Choroid plexus epithelial cell (primary cell): ENCODE results near the gene CSAD.

Experiments used
- DNase-seq: peaks from one replicate; pipeline ENCODE4 v3.0.0-alpha.2; 2010; ENCODE audit warnings: low read depth
- H3K4me3 ChIP-seq: 2 replicates; pipeline ENCODE4 v1.5.1; 2011; ENCODE audit warnings: low read depth, mild to moderate bottlenecking, control low read depth, low read length, moderate library complexity
- CTCF ChIP-seq: conservative IDR thresholded peaks from 2 replicates; pipeline ENCODE4 v1.5.1; 2011; ENCODE audit warnings: low read depth, mild to moderate bottlenecking, control low read depth, inconsistent platforms, low read length, moderate library complexity

Gene CSAD

GRCh38 chr12:53221203-53222080 lies 40.7 kb upstream of the CSAD start:
- TF ChIP-seq CTCF = peak; percentile 7
- peak; percentile 58 for DNase-seq
- H3K4me3 ChIP-seq = peak overlapping the region; percentile 81

GRCh38 chr12:53220694-53221202 lies 40.0 kb upstream of the CSAD start:
- H3K4me3 ChIP-seq = peak overlapping the region; percentile 81
- no peak for TF ChIP-seq CTCF
- peak; percentile 97 for DNase-seq

- DNase-seq = peak; percentile 90
- no peak for TF ChIP-seq CTCF
- H3K4me3 ChIP-seq = peak overlapping the region; percentile 81
These were observed 39.4 kb upstream of the CSAD start for GRCh38 chr12:53219956-53220693.

- DNase-seq = peak; percentile 60
- TF ChIP-seq CTCF = no peak
- H3K4me3 ChIP-seq = peak overlapping the region; percentile 81
These were observed 38.7 kb upstream of the CSAD start for GRCh38 chr12:53219292-53219955.

GRCh38 chr12:53218551-53219291 lies 38.0 kb upstream of the CSAD start:
- TF ChIP-seq CTCF = no peak

GRCh38 chr12:53217931-53218307 lies 37.2 kb upstream of the CSAD start:
- DNase-seq = no peak
- peak overlapping the region; percentile 81 for H3K4me3 ChIP-seq
- TF ChIP-seq CTCF = no peak

More at GRCh38 chr12:53218551-53219291, 38.0 kb upstream of the CSAD start:
- DNase-seq = peak; percentile 33
- H3K4me3 ChIP-seq = peak overlapping the region; percentile 81
